ENCODE measurements around the gene CREB3. TPM values are rescaled to one million over a fixed set of nuclear protein-coding genes. Genes with fewer than 3 reads are reported as not detected.

The CREB3 gene
- total and polyA plus RNA-seq, 12 donors = 16.2 to 39.1 (median 21.4) TPM

- H3K27me3 ChIP-seq = no peaks in the 10 kb centered on the region
- peak in 7 of 8 donors; percentile 0 to 13 (median 2) for ATAC-seq
- peak in 1 of 2 donors; percentile 28 for DNase-seq
- H3K9me3 ChIP-seq = no peaks in the 10 kb centered on the region
- peak overlapping the region; percentile 93 to 99 (median 98) for H3K27ac ChIP-seq
- peaks cover 0 to 45% (median 28%) of the 10 kb centered on the region in 9 donors for H3K36me3 ChIP-seq
- H3K4me3 ChIP-seq = peak overlapping the region; percentile 55 to 98 (median 80)
- TF ChIP-seq, protein P1, sequence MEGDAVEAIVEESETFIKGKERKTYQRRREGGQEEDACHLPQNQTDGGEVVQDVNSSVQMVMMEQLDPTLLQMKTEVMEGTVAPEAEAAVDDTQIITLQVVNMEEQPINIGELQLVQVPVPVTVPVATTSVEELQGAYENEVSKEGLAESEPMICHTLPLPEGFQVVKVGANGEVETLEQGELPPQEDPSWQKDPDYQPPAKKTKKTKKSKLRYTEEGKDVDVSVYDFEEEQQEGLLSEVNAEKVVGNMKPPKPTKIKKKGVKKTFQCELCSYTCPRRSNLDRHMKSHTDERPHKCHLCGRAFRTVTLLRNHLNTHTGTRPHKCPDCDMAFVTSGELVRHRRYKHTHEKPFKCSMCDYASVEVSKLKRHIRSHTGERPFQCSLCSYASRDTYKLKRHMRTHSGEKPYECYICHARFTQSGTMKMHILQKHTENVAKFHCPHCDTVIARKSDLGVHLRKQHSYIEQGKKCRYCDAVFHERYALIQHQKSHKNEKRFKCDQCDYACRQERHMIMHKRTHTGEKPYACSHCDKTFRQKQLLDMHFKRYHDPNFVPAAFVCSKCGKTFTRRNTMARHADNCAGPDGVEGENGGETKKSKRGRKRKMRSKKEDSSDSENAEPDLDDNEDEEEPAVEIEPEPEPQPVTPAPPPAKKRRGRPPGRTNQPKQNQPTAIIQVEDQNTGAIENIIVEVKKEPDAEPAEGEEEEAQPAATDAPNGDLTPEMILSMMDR (IDR thresholded peaks at IDR 0.05) = no peak
- H3K4me1 ChIP-seq = peaks cover 37 to 69% (median 49%) of the 10 kb centered on the region in 9 donors
- intact Hi-C loops (cut with DNase I) = loop anchor here in 7 of 10 donors (1.0 to 10.0 kb wide), 7 partner anchors 16 to 131 kb away; partner anchors contain the start of genes GBA2 (in 4 of the 7), RGP1 (in 4 of the 7), CCDC107 (in 1 of the 7) and FAM221B (in 1 of the 7)
- 2% methylated on average over 14 of the region's 14 CpGs for WGBS, 2 donors
These were observed 505 bp downstream of the CREB3 start for GRCh38 chr9:35732800-35733541.

- DNase-seq (no peak), ATAC-seq (no peak)
- no peaks in the 10 kb centered on the region for H3K27me3 ChIP-seq
- peaks cover 27 to 58% (median 38%) of the 10 kb centered on the region in 9 donors for H3K4me1 ChIP-seq
- TF ChIP-seq, protein P1 (IDR thresholded peaks at IDR 0.05) = no peak
- no peaks in the 10 kb centered on the region for H3K9me3 ChIP-seq
- peak overlapping the region in 4 of 10 donors; percentile 6 to 99 (median 98) for H3K27ac ChIP-seq
- H3K36me3 ChIP-seq = peaks cover 0 to 56% (median 40%) of the 10 kb centered on the region in 9 donors
- 92 to 95% methylated on average over 3 of the region's 3 CpGs for WGBS, 2 donors
- H3K4me3 ChIP-seq = no peak overlapping the region
- intact Hi-C loops (cut with DNase I) = loop anchor here in 3 of 10 donors (5.0 to 10.0 kb wide), 4 partner anchors 79 to 132 kb away; partner anchors contain the start of genes CCDC107 (in 1 of the 3), FAM221B (in 1 of the 3), HINT2 (in 1 of the 3) and RMRP (in 1 of the 3)
These were observed 1.6 kb downstream of the CREB3 start for GRCh38 chr9:35734096-35734495.

DNA sequence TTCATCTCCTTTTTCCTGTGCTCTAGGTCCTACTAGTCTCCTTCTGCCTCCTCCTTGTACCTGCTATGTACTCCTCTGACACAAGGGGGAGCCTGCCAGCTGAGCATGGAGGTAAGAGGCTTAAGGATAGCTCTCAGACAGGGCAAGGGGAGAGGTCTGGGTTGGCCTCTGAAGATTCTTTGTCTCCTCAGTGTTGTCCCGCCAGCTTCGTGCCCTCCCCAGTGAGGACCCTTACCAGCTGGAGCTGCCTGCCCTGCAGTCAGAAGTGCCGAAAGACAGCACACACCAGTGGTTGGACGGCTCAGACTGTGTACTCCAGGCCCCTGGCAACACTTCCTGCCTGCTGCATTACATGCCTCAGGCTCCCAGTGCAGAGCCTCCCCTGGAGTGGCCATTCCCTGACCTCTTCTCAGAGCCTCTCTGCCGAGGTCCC, 3.8 kb downstream of the CREB3 start:
- Histone ChIP-seq H3K4me1 (peaks cover 6 to 36% (median 17%) of the 10 kb centered on the region in 9 donors), H3K36me3 (peaks cover 0 to 77% (median 54%) of the 10 kb centered on the region in 9 donors), H3K27ac (peak overlapping the region in 4 of 10 donors; percentile 18 to 44 (median 32)), H3K4me3 (no peak overlapping the region), H3K27me3 (no peaks in the 10 kb centered on the region), H3K9me3 (no peaks in the 10 kb centered on the region)
- DNase-seq (peak in 1 of 2 donors; percentile 57), ATAC-seq (no peak)
- TF ChIP-seq, protein P1 (IDR thresholded peaks at IDR 0.05) = peak; percentile 59 to 83 (median 78)
- WGBS, 2 donors = 24 to 31% methylated on average over 5 of the region's 5 CpGs
- intact Hi-C loops (cut with DNase I) = loop anchor here in 2 of 10 donors (10.0 kb wide), 2 partner anchors 79 to 81 kb away; partner anchors contain the start of genes CCDC107 (in 1 of the 2), HINT2 (in 1 of the 2), RMRP (in 1 of the 2) and SIT1 (in 1 of the 2)

DNA sequence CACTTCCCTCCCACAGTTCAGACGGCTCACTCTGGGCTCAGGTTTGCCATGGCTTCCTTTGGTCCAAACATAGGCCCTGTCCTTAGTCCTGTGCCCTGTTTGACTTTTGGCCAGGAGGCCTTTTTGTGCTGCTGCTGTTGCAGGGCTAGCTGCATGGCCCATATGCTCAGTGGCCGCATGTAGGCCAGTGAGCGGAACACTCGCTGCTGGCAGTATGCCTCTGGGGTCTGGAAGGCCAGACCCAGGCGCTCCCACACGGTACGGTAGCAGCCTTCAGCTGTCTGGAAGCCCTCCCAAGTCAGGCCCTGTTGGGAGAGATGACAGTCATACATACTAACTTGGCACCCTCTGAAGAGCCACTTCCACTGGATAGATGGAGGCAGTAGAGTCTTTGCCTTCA, 4.7 kb downstream of the CREB3 start:
- DNase-seq (no peak), ATAC-seq (no peak)
- no peaks in the 10 kb centered on the region for H3K27me3 ChIP-seq
- H3K4me3 ChIP-seq = no peak overlapping the region
- peaks cover 0 to 87% (median 62%) of the 10 kb centered on the region in 9 donors for H3K36me3 ChIP-seq
- peak overlapping the region in 2 of 10 donors; percentile 24 to 40 for H3K27ac ChIP-seq
- WGBS, 2 donors = 52 to 60% methylated on average over 7 of the region's 7 CpGs
- H3K9me3 ChIP-seq = no peaks in the 10 kb centered on the region
- TF ChIP-seq, protein P1 (IDR thresholded peaks at IDR 0.05) = no peak
- peaks cover 6 to 34% (median 16%) of the 10 kb centered on the region in 9 donors for H3K4me1 ChIP-seq
- intact Hi-C loops (cut with DNase I) = loop anchor here in 2 of 10 donors (10.0 kb wide), 2 partner anchors 78 to 82 kb away; partner anchors contain the start of genes CCDC107 (in 1 of the 2), HINT2 (in 1 of the 2), RMRP (in 1 of the 2) and SIT1 (in 1 of the 2)
